Retinal pigment epithelial cell (primary cell): ENCODE results near the gene NUBP2.

Experiments used
- DNase-seq: peaks from one replicate; pipeline ENCODE4 v3.0.0-alpha.2; 2010; ENCODE audit warnings: low read depth
- H3K4me3 ChIP-seq: 2 replicates; pipeline ENCODE4 v1.5.1; 2011; ENCODE audit warnings: mild to moderate bottlenecking, low read length, control low read depth, moderate library complexity
- TF ChIP-seq, protein P1 (sequence below): conservative IDR thresholded peaks from 2 replicates; pipeline ENCODE4 v1.5.1; 2011; ENCODE audit warnings: low read depth, low read length, control low read depth, inconsistent platforms

The NUBP2 gene

DNA sequence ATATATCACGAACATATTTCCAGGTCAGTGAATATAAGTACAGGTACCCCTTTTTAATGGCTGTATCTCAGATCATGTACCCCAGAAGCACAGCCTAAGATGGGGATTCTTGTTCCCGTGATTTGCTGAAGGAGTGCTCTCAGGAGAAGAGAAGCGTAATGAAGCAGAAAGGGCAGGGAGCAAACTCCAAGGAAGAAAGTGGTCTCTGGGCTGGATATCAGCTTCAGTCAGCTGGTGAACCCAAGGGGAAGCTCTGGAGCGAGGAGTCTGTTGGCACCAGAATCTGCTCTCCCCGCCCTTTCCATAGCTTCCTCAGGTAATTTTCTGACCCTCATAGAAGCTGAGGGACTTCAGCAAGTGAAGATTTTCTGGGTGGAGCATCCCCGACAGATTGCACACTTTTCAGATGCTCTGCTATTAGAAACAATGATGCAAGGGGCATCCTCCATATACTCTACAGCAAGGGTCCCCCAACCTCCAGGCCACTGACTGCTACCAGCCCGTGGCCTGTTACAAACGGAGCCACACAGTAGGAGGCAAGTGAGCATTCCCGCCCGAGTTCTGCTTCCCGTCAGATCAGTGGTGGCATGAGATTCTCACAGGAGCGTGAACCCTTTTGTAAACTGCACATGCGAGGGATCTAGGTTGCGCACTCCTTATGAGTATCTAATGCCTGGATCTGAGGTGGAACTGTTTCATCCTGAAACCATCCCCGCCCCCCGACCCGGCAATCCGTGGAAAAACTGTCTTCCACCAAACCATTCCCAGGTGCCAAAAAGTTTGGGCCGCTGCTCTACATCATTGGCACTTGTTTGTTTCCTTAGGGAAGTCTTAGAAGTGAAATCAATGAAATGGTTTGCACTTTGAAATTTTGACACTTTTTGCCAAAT lies 48.7 kb downstream of the NUBP2 start:
- TF ChIP-seq, protein P1, sequence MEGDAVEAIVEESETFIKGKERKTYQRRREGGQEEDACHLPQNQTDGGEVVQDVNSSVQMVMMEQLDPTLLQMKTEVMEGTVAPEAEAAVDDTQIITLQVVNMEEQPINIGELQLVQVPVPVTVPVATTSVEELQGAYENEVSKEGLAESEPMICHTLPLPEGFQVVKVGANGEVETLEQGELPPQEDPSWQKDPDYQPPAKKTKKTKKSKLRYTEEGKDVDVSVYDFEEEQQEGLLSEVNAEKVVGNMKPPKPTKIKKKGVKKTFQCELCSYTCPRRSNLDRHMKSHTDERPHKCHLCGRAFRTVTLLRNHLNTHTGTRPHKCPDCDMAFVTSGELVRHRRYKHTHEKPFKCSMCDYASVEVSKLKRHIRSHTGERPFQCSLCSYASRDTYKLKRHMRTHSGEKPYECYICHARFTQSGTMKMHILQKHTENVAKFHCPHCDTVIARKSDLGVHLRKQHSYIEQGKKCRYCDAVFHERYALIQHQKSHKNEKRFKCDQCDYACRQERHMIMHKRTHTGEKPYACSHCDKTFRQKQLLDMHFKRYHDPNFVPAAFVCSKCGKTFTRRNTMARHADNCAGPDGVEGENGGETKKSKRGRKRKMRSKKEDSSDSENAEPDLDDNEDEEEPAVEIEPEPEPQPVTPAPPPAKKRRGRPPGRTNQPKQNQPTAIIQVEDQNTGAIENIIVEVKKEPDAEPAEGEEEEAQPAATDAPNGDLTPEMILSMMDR: no peak
- DNase-seq: no peak
- no peak overlapping the region for H3K4me3 ChIP-seq

DNA sequence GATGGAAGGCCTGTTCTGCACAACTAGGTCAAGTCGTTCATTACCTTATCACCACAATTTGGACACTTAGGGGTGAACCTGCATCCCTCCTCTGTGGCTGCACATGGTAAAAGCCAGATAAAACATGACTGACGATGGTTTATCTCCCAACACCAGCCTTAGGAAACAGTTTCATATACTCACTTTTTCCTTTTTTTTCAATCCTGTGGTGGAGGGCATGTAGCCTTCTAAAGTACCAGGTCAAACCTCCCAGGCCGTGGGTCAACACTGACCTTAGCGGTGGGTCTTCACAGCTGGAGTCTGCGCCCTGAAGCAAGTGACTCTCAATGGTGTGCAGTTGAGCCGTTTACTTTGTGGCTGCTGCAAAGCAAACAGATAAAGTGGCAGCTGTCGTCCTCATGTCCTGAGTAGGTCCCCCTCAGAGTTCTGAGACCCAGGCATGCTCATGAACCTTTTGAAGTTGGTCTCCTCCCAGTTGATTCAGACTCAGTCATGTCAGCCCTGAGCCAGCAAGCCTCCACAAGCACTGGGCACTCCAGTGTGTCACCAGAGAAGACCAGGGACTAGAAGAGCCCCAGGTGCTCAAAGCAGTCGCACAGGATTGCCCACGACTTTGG lies 50.2 kb downstream of the NUBP2 start:
- TF ChIP-seq, protein P1: no peak
- no peak for DNase-seq
- no peak overlapping the region for H3K4me3 ChIP-seq

DNA sequence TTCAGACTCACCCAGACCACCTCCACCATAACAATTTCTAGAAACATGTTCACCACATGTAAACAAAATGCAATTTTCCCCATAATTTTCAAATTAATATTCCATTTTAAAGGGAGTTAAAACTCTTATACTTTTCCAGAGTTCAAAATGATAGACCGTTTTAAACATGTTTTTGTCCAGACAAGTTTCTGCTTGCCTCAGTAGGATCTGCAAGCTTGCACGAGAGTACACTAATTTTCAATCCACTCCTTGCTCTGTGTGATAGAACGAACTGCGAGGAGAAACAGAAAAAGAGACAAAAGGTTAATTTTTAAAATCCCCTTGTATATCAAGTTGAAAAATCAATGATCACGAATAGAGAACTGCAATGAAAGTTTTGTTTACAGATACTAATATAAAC lies 51.3 kb downstream of the NUBP2 start:
- TF ChIP-seq, protein P1: no peak

More for the DNA sequence above, 51.3 kb downstream of the NUBP2 start:
- H3K4me3 ChIP-seq: no peak overlapping the region
- no peak for DNase-seq
